K562 (cell line): Measurements from ENCODE around the gene CDH12. TPM values are rescaled to one million over a fixed set of nuclear protein-coding genes. Genes with fewer than 3 reads are reported as not detected.

Experiments used
- ATAC-seq: fragments of 200-7000 bp; cut with Tn5 transposase; 3 replicates; pipeline ENCODE4 v1.9.1; 2020; ENCODE audit warnings: moderate library complexity
- BruUV-seq: library from RNA; stranded (reverse); fragments of 400-500 nt; replicated peaks from 2 replicates; lab custom pipeline; 2021; lab: Mats Ljungman, UMichigan
- CTCF ChIA-PET: fragments of 300-600 bp; formaldehyde crosslinking; extraction: SDS; loops from one replicate; lab custom pipeline; 2021; ENCODE audit warnings: low intra/inter-chr PET ratio; lab: Yijun Ruan, JAX
- POLR2A ChIA-PET: fragments of 300-600, 350-650 bp; sonication (Branson Sonifier 250); formaldehyde crosslinking; extraction: SDS; loops from one replicate; lab custom pipeline; 2021; ENCODE audit warnings: antibody characterized with exemption, inconsistent platforms; lab: Yijun Ruan, JAX
- DNase-seq, 4 experiments: peaks; one replicate each; pipeline versions ENCODE4 v3.0.0 to v3.0.0-alpha.2; 2011 to 2018; ENCODE audit warnings: low spot score in 3 of 4, mixed read lengths in 3 of 4; ENCODE audit errors: extremely low read depth in 1 of 4
- FAIRE-seq: peaks from 2 replicates; lab custom pipeline; 2011; peaks lifted over from hg19 to GRCh38; lab: Jason Lieb, UNC
- H2AFZ ChIP-seq: 2 replicates; pipeline ENCODE4 v1.6.0; 2011; ENCODE audit warnings: low read depth, low read length, control low read depth, inconsistent platforms
- H3K27ac ChIP-seq: fragments of 200-600 bp; 3 replicates; pipeline ENCODE4 v1.8.0; 2011; ENCODE audit warnings: low read depth, mild to moderate bottlenecking, control low read depth, inconsistent platforms, low read length, moderate library complexity, mixed read lengths; ENCODE audit errors: extremely low read depth
- H3K27me3 ChIP-seq, 2 experiments: fragments of 300-600 bp in 1 of 2; 2 replicates in 1 of 2; 3 replicates in 1 of 2; pipeline versions ENCODE4 v1.6.0 to v1.8.0; 2011; ENCODE audit warnings: inconsistent platforms in 2 of 2, low read length in 2 of 2, mild to moderate bottlenecking in 1 of 2, mixed read lengths in 1 of 2, moderate library complexity in 1 of 2; ENCODE audit not compliant: control insufficient read depth in 2 of 2, insufficient read depth in 2 of 2
- H3K36me3 ChIP-seq: fragments of 300-600 bp; 3 replicates; pipeline ENCODE4 v1.8.0; 2011; ENCODE audit warnings: mild to moderate bottlenecking, low read length, inconsistent platforms; ENCODE audit not compliant: control insufficient read depth, insufficient read depth
- H3K4me1 ChIP-seq, 2 experiments: fragments of 200-600 bp in 1 of 2; replicated peaks in 1 of 2; 2 replicates in 1 of 2; 3 replicates in 1 of 2; pipeline versions ENCODE4 v1.5.1 to v1.8.0; 2011; ENCODE audit warnings: inconsistent platforms in 2 of 2, low read length in 2 of 2, mild to moderate bottlenecking in 1 of 2, mixed read lengths in 1 of 2, moderate library complexity in 1 of 2; ENCODE audit not compliant: control insufficient read depth in 2 of 2, insufficient read depth in 2 of 2
- H3K4me2 ChIP-seq: 2 replicates; pipeline ENCODE4 v1.6.1; 2011; ENCODE audit warnings: low read length, control low read depth, inconsistent platforms, mixed read lengths; ENCODE audit not compliant: insufficient read depth
- H3K4me3 ChIP-seq: fragments of 200-600 bp; sonication (generic), shearing (Covaris generic); 2 replicates; pipeline ENCODE4 v1.5.1; 2016; ENCODE audit warnings: control low read depth, inconsistent platforms
- H3K79me2 ChIP-seq: fragments of 200-600 bp; 3 replicates; pipeline ENCODE4 v1.8.0; 2011; ENCODE audit warnings: low read length, inconsistent platforms; ENCODE audit not compliant: control insufficient read depth, insufficient read depth
- H3K9ac ChIP-seq, 2 experiments: 2 replicates each; pipeline versions ENCODE4 v1.6.0 to v1.6.1; 2011; ENCODE audit warnings: low read depth in 2 of 2, low read length in 2 of 2, control low read depth in 1 of 2, inconsistent platforms in 1 of 2, mild to moderate bottlenecking in 1 of 2, mixed read lengths in 1 of 2; ENCODE audit not compliant: insufficient read depth in 1 of 2
- H3K9me1 ChIP-seq: one replicate; pipeline ENCODE4 v1.6.0; 2011; ENCODE audit warnings: inconsistent platforms, mild to moderate bottlenecking, low read length, moderate library complexity; ENCODE audit not compliant: control insufficient read depth, insufficient read depth
- H3K9me3 ChIP-seq: replicated peaks from 2 replicates; pipeline ENCODE4 v1.5.1; 2011; ENCODE audit warnings: low read depth, low read length, inconsistent platforms; ENCODE audit not compliant: control insufficient read depth, insufficient read depth
- H4K20me1 ChIP-seq: replicated peaks from 2 replicates; pipeline ENCODE4 v1.6.1; 2011; ENCODE audit warnings: low read length, inconsistent platforms, mixed read lengths; ENCODE audit not compliant: control insufficient read depth, insufficient read depth
- BCOR ChIP-seq: fragments of 450-650 bp; IDR thresholded peaks from 2 replicates; pipeline ENCODE4 v1.6.1; 2016
- COPS2 ChIP-seq: fragments of 450-650 bp; conservative IDR thresholded peaks from 2 replicates; pipeline ENCODE4 v1.6.1; 2016; ENCODE audit warnings: mild to moderate bottlenecking, moderate library complexity
- HDAC2 ChIP-seq: fragments of 450-650 bp; IDR thresholded peaks from 2 replicates; pipeline ENCODE4 v1.6.1; 2016; ENCODE audit warnings: mild to moderate bottlenecking
- ILF3 ChIP-seq: fragments of 450-650 bp; IDR thresholded peaks from 2 replicates; pipeline ENCODE4 v1.6.1; 2018; ENCODE audit warnings: antibody characterized with exemption, mild to moderate bottlenecking, moderate library complexity, borderline replicate concordance
- MEIS2 ChIP-seq: fragments of 450-650 bp; IDR thresholded peaks from 2 replicates; pipeline ENCODE4 v1.6.1; 2014; ENCODE audit warnings: mild to moderate bottlenecking; ENCODE audit not compliant: partially characterized antibody
- MXI1 ChIP-seq: IDR thresholded peaks from 2 replicates; pipeline ENCODE4 v1.6.1; 2011; ENCODE audit warnings: low read depth, mild to moderate bottlenecking, improper control_type of control experiment, low read length
- NUFIP1 ChIP-seq: fragments of 450-650 bp; IDR thresholded peaks from 2 replicates; pipeline ENCODE4 v1.6.1; 2018; ENCODE audit not compliant: partially characterized antibody
- PURB ChIP-seq: sonication (generic); formaldehyde crosslinking; IDR thresholded peaks from 2 replicates; pipeline ENCODE4 v1.9.0; 2021; ENCODE audit warnings: low read depth, mild to moderate bottlenecking, missing genetic modification reagents
- SETDB1 ChIP-seq: IDR thresholded peaks from one replicate; pipeline ENCODE4 v1.6.1; 2012; ENCODE audit warnings: low read length, control low read depth, inconsistent platforms
- SRSF1 ChIP-seq: fragments of 200-400 bp; formaldehyde crosslinking; IDR thresholded peaks from 2 replicates; pipeline ENCODE4 v1.6.1; 2017; ENCODE audit warnings: mild to moderate bottlenecking, low read depth, low read length, moderate library complexity
- TAF15 ChIP-seq: fragments of 200-400 bp; formaldehyde crosslinking; IDR thresholded peaks from 2 replicates; pipeline ENCODE4 v1.6.1; 2017; ENCODE audit warnings: mild to moderate bottlenecking, low read depth, low read length, moderate library complexity
- ZBED1 ChIP-seq: IDR thresholded peaks from 2 replicates; pipeline ENCODE4 v1.6.1; 2014
- ZNF140 ChIP-seq: fragments of 250-450 bp; sonication (Bioruptor Pico); IDR thresholded peaks from 2 replicates; pipeline ENCODE4 v1.8.0; 2021; ENCODE audit warnings: moderate library complexity, mild to moderate bottlenecking, inconsistent platforms
- ZNF184 ChIP-seq: sonication (generic); formaldehyde crosslinking; IDR thresholded peaks from 2 replicates; pipeline ENCODE4 v1.5.0; 2020; ENCODE audit warnings: missing genetic modification reagents
- ZNF644 ChIP-seq: fragments of 200-800 bp; sonication (Bioruptor generic); IDR thresholded peaks from 2 replicates; pipeline ENCODE4 v1.6.1; 2016; ENCODE audit warnings: low read depth, missing genetic modification characterization, missing compliant biosample characterization
- WGBS: fragments of 100-300 bp; shearing (Covaris generic); methylation state at CpG from one replicate; pipeline ENCODE4 v1.1.6; 2016; ENCODE audit warnings: low coverage, mixed read lengths; ENCODE audit not compliant: insufficient coverage; ENCODE audit errors: missing lambda C conversion rate; 5-methylcytosine and 5-hydroxymethylcytosine counted together
- in situ Hi-C: fragments of 300-500 bp; cut with MboI; formaldehyde crosslinking; loops from 4 replicates; pipeline ENCODE4 v1.15.0; 2018; ENCODE audit warnings: inconsistent platforms, mixed read lengths
- intact Hi-C: fragments of 100-400 bp; cut with micrococcal nuclease; formaldehyde crosslinking; loops from 2 replicates; pipeline ENCODE4 v1.14.2; 2022
- polyA plus RNA-seq, 8 experiments: library from polyadenylated mRNA; depleted of rRNA in 4 of 8; stranded (reverse) in 5 of 8; unstranded in 3 of 8; fragments of >200 nt; fragmentation: Nextera tagmentation in 2 of 8; fragmentation: Illumina TruSeq in 1 of 8; extraction: Ambion mirVana in 2 of 8; extraction: Trizol in 1 of 8; gene quantifications; 2 replicates each; pipeline versions ENCODE4 v1.2.1 to v1.2.3, GENCODE V29; 2011 to 2014; ENCODE audit warnings: inconsistent platforms in 1 of 8, missing spikeins in 1 of 8
- total RNA-seq, 7 experiments: library from RNA; depleted of rRNA in 6 of 7; stranded (reverse); fragments of >200 nt in 6 of 7; fragmentation: Illumina TruSeq in 2 of 7; extraction: Trizol in 2 of 7; gene quantifications; 2 replicates each; pipeline versions ENCODE4 v1.2.1 to v1.2.3, GENCODE V29; 2011 to 2021; ENCODE audit warnings: low replicate concordance in 1 of 7
- TF ChIP-seq, protein P1 (sequence below): fragments of 250-450 bp; sonication (Bioruptor Pico); IDR thresholded peaks from 2 replicates; pipeline ENCODE4 v1.4.0; 2020; ENCODE audit warnings: mild to moderate bottlenecking
- TF ChIP-seq, protein P2 (sequence below): sonication (generic); formaldehyde crosslinking; IDR thresholded peaks from 2 replicates; pipeline ENCODE4 v1.8.0; 2022; ENCODE audit warnings: mild to moderate bottlenecking, missing genetic modification reagents
- TF ChIP-seq, protein P3 (sequence below): fragments of 450-650 bp; formaldehyde crosslinking; IDR thresholded peaks from 2 replicates; pipeline ENCODE4 v1.4.0; 2020; ENCODE audit warnings: mild to moderate bottlenecking, moderate library complexity

The CDH12 gene
- total and polyA plus RNA-seq, 9 of the 15 experiments (the other 6 are each of a cell fraction or from before 2014, with no cell fraction given): 0.03 to 1.7 (median 0.37) TPM

DNA sequence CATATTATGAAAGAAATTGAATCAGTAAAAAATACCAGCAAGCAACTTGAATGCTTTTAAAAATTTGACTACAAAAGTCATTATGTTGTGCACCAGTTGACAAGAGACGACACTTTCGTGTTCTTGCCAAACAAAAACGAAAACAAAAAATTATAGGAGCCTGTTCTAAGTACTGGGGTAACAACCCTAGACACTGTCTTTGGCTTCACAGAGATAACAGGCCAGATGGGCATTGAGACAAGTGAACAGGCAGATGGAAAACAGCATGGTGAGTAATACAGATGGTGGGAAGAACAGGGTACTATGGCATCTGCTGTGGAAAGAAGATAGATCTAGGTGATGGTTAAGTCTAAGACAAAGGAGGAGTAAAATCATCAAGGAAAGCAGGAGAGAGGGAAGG is 99.0 kb downstream of the CDH12 start:
- 2% methylated on average over 3 of the region's 3 CpGs for WGBS
- CTCF ChIA-PET: no interaction called here
- Histone ChIP-seq H3K36me3 (no peaks in the 10 kb centered on the region), H3K27me3 (no peaks in the 10 kb centered on the region), H3K9me1 (no peaks in the 10 kb centered on the region), H3K4me3 (no peak overlapping the region), H3K9me3 (no peaks in the 10 kb centered on the region), H4K20me1 (no peaks in the 10 kb centered on the region), H3K79me2 (no peaks in the 10 kb centered on the region), H3K27ac (no peak overlapping the region), H3K4me2 (no peak overlapping the region), H3K9ac (no peak overlapping the region), H2AFZ (no peak overlapping the region), H3K4me1 (no peaks in the 10 kb centered on the region)
- no peak for DNase-seq
- in situ Hi-C loops: no loop called here
- POLR2A ChIA-PET: no interaction called here
- BruUV-seq: no TSS peak
- TF ChIP-seq MXI1 (no peak), SETDB1 (no peak), MEIS2 (no peak), ILF3 (no peak), PURB (CRISPR knock-in tag) (no peak), ZBED1 (no peak), HDAC2 (no peak), ZNF140 (CRISPR knock-in tag) (no peak), COPS2 (no peak), TAF15 (no peak), ZNF184 (CRISPR knock-in tag) (no peak), BCOR (no peak), NUFIP1 (no peak), ZNF644 (no peak), SRSF1 (no peak)
- TF ChIP-seq, protein P1, sequence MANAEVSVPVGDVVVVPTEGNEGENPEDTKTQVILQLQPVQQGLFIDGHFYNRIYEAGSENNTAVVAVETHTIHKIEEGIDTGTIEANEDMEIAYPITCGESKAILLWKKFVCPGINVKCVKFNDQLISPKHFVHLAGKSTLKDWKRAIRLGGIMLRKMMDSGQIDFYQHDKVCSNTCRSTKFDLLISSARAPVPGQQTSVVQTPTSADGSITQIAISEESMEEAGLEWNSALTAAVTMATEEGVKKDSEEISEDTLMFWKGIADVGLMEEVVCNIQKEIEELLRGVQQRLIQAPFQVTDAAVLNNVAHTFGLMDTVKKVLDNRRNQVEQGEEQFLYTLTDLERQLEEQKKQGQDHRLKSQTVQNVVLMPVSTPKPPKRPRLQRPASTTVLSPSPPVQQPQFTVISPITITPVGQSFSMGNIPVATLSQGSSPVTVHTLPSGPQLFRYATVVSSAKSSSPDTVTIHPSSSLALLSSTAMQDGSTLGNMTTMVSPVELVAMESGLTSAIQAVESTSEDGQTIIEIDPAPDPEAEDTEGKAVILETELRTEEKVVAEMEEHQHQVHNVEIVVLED (CRISPR knock-in tag): no peak
- TF ChIP-seq, protein P2, sequence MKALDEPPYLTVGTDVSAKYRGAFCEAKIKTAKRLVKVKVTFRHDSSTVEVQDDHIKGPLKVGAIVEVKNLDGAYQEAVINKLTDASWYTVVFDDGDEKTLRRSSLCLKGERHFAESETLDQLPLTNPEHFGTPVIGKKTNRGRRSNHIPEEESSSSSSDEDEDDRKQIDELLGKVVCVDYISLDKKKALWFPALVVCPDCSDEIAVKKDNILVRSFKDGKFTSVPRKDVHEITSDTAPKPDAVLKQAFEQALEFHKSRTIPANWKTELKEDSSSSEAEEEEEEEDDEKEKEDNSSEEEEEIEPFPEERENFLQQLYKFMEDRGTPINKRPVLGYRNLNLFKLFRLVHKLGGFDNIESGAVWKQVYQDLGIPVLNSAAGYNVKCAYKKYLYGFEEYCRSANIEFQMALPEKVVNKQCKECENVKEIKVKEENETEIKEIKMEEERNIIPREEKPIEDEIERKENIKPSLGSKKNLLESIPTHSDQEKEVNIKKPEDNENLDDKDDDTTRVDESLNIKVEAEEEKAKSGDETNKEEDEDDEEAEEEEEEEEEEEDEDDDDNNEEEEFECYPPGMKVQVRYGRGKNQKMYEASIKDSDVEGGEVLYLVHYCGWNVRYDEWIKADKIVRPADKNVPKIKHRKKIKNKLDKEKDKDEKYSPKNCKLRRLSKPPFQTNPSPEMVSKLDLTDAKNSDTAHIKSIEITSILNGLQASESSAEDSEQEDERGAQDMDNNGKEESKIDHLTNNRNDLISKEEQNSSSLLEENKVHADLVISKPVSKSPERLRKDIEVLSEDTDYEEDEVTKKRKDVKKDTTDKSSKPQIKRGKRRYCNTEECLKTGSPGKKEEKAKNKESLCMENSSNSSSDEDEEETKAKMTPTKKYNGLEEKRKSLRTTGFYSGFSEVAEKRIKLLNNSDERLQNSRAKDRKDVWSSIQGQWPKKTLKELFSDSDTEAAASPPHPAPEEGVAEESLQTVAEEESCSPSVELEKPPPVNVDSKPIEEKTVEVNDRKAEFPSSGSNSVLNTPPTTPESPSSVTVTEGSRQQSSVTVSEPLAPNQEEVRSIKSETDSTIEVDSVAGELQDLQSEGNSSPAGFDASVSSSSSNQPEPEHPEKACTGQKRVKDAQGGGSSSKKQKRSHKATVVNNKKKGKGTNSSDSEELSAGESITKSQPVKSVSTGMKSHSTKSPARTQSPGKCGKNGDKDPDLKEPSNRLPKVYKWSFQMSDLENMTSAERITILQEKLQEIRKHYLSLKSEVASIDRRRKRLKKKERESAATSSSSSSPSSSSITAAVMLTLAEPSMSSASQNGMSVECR: no peak
- TF ChIP-seq, protein P3, sequence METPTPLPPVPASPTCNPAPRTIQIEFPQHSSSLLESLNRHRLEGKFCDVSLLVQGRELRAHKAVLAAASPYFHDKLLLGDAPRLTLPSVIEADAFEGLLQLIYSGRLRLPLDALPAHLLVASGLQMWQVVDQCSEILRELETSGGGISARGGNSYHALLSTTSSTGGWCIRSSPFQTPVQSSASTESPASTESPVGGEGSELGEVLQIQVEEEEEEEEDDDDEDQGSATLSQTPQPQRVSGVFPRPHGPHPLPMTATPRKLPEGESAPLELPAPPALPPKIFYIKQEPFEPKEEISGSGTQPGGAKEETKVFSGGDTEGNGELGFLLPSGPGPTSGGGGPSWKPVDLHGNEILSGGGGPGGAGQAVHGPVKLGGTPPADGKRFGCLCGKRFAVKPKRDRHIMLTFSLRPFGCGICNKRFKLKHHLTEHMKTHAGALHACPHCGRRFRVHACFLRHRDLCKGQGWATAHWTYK (CRISPR knock-in tag): no peak
- no peak for ATAC-seq
- intact Hi-C loops: no loop called here
- no peak for FAIRE-seq
